Left colon (tissue), 2 donors: ENCODE results near the gene HS1BP3. TPM values are rescaled to one million over a fixed set of nuclear protein-coding genes. Genes with fewer than 3 reads are reported as not detected.

Experiments used
- ATAC-seq: fragments of 200-7000 bp; cut with Tn5 transposase; one replicate; pipeline ENCODE4 v1.9.1; 2020; ENCODE audit warnings: mild to moderate bottlenecking, moderate library complexity
- DNase-seq, 2 donors: peaks; one replicate each; pipeline ENCODE4 v3.0.0-alpha.2; 2020
- intact Hi-C, 2 donors: fragments of 100-400 bp; cut with DNase I in 1 of 2; cut with micrococcal nuclease in 1 of 2; formaldehyde crosslinking; loops; one replicate each; pipeline versions ENCODE4 v1.11.2 to v1.14.0; 2022; cut with DNase I, micrococcal nuclease
- long read RNA-seq: library from polyadenylated mRNA; unstranded; transcript quantifications from one replicate; pipeline ENCODE4 v2.0.0, GENCODE V29; 2021
- total RNA-seq, 2 donors: library from RNA; stranded (reverse); fragmentation: NEBNext Ultra II Directional; extraction: Animal tissue kit (Norgen Biotek cat#: 25700); gene quantifications; one replicate each; pipeline ENCODE4 v1.2.1, GENCODE V29; 2021
- donor health status: DM: no; HTN: no; CAD: no.
- donor health status: DM: yes; HTN: yes; CAD: no.

HS1BP3 gene, protein sequence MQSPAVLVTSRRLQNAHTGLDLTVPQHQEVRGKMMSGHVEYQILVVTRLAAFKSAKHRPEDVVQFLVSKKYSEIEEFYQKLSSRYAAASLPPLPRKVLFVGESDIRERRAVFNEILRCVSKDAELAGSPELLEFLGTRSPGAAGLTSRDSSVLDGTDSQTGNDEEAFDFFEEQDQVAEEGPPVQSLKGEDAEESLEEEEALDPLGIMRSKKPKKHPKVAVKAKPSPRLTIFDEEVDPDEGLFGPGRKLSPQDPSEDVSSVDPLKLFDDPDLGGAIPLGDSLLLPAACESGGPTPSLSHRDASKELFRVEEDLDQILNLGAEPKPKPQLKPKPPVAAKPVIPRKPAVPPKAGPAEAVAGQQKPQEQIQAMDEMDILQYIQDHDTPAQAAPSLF
- total RNA-seq, result 10 to 100 TPM; 26.9 to 33.5 TPM
- long read RNA-seq, transcript HS1BP3-201 (7 exons, 2,370 nt), result major isoform, 12 of 23 reads
- long read RNA-seq, partial matches to known transcripts, result 2 of 23 reads
- long read RNA-seq, other reads (novel, unspliced or antisense), result 9 of 23 reads

DNA sequence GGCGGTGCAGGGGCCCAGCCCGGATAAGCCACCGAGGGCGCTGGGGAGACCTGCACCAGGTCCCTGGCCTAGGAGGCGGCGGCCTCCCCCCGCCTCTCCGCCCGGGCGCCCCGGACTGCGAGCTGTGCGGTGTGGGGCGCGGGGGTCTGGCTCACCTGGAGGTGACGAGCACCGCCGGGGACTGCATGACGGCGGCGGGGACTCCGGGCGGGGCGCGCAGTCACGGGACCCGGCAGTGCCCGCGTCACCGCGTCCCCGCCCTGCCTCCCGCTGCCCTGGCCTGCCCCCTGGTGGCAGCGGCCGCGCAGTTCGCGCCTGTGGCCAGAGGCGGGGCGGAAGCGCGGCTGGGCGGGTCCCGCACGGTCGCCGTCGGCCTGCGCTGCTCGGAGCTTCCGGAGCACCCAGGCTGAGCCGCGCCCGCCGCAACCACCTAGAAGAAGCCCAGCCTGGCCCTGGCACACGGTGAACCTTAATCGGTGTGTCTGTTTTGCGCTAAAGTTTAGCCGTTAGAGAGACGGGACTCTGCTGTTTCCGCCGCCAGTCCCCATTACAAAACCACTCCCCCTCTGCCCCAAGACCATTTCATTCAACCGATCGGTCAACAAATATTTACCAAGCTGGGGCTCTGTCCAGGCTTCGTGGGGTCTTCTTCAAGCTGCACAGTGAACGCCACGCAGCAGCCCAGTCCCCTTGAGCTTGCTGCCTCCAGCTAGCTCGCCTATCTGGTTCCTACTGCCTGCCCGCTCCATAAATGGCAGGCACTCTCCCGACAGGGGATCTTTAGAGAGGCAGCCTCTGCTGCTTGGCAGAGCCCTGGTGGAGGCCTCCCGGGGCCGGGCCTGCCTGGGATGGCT lies at the start of gene HS1BP3:
Gene HS1BP3, minus strand, starts transcription at position 222 of the 854 bp plus-strand sequence. Its CDS starts 35 bp downstream, at position 187.
- intact Hi-C loops, result no loop called here
- peak; percentile 83 to 93 for DNase-seq
- ATAC-seq, result peak; percentile 91

- ATAC-seq (no peak), DNase-seq (no peak)
- intact Hi-C loops, result no loop called here
These were observed 48.2 kb upstream of the HS1BP3 start for GRCh38 chr2:20698916-20699613.

GRCh38 chr2:20697322-20697934 lies 46.5 kb upstream of the HS1BP3 start:
- intact Hi-C loops, result no loop called here
- ATAC-seq, result no peak
- DNase-seq, result no peak

DNA sequence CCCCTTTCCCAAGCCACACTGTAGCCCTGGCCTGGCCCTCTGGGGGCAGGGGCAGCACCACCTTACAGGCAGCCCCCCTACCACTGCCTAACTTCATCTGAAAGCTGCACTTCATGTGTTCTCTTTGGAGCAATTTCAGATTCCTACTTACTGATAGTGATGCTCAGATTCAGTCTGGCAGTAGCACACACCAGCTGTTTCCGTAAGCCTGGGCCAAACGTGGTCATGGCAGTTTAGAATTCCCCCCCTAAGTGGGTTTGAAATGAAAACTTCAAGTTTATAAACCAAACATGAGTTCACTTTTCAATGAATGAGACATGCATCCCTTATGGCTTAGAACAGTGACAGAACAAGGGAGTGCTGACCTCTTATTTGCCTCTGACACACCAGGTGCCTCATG lies 45.5 kb upstream of the HS1BP3 start:
- intact Hi-C loops, result no loop called here
- DNase-seq (no peak), ATAC-seq (no peak)

DNA sequence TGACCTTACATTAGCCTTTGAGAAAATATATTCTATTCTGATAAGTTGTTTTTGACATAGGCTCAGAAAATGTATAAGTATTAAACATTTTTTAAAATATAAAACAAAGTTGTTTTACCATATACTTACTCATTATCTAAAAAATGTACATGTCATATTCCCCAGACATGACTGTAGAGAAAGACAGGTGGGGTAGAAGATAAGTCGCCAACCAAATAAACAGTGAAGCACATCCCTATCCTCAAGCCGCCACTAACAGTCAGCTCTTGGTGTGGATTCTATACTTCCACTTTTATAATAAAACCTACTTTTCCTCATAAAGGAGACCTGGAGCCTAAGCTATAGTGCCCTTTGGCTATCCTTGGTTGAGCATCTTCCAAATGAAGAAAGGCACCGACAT lies 42.4 kb upstream of the HS1BP3 start:
- DNase-seq (no peak), ATAC-seq (no peak)
- intact Hi-C loops, result no loop called here

- no peak for DNase-seq
- ATAC-seq, result no peak
- intact Hi-C loops, result no loop called here
These were observed 41.2 kb upstream of the HS1BP3 start for GRCh38 chr2:20692081-20692480.

GRCh38 chr2:20691076-20691734 lies 40.3 kb upstream of the HS1BP3 start:
- DNase-seq (no peak), ATAC-seq (peak; percentile 65)
- intact Hi-C loops, result no loop called here

DNA sequence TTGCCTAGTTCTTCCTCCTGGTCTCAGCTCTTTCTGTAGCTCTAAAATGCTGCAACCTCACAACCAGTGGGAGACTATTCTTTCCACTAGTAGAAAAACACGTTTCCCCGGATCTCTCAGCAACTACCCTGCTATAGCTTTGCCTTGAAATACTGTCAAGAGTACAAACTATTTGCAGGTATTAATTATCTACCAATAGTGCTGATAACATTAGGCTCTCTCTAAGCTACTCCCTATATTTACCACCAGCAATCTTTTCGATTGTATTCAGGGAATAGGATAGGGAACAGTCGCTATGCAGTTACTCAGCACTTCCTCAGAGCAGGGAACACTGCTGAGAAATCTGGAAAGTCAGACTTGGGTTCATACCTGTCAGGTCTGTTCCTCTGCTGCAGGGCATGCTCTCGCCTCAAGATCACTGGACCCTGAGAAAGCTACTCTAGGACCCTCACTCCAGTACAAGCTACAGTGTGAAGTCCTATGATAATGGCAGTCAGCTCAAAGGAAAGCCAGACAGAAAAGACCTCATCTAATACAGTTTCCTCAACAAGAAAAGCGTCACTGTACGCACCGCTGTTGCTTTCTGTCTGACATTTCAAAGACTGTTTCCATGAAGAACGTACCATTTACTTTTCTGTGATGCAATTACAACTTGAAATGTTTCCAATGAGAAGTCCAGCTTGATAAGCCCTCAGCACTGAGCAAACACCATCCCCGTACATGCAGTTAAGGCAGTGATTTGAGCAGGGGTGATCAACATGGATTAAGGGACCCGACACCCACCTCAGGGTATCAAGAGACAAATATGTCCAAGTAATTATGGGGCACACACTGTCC lies 38.7 kb upstream of the HS1BP3 start:
- ATAC-seq, result peak; percentile 70
- no peak for DNase-seq
- intact Hi-C loops, result no loop called here

- no peak for DNase-seq
- intact Hi-C loops, result no loop called here
- no peak for ATAC-seq
These were observed 36.4 kb upstream of the HS1BP3 start for GRCh38 chr2:20687260-20687832.

DNA sequence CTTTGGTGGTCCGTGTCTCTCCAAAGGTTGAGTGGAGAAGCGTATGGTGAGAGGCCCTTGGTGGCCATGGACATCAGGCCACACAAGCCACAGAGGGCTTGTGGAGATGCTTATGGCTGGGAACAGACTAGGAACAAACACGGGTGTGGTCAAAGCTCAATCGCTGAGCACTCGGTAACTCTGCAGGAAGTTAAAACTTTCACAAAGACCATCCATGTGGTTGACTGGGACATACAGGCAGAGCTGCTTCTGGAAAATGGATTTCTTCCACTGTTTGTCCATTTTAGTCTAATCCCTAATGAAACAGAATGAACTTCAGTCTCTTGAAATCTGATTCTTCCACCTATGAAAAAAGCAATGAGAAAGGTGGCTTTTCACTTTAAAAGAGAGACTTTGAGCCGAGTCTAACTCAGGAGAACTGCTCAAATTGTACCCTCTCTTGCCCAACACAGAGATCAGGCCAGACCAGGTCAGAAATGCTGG lies 33.7 kb upstream of the HS1BP3 start:
- DNase-seq, result no peak
- ATAC-seq, result peak; percentile 63
- intact Hi-C loops, result no loop called here

DNA sequence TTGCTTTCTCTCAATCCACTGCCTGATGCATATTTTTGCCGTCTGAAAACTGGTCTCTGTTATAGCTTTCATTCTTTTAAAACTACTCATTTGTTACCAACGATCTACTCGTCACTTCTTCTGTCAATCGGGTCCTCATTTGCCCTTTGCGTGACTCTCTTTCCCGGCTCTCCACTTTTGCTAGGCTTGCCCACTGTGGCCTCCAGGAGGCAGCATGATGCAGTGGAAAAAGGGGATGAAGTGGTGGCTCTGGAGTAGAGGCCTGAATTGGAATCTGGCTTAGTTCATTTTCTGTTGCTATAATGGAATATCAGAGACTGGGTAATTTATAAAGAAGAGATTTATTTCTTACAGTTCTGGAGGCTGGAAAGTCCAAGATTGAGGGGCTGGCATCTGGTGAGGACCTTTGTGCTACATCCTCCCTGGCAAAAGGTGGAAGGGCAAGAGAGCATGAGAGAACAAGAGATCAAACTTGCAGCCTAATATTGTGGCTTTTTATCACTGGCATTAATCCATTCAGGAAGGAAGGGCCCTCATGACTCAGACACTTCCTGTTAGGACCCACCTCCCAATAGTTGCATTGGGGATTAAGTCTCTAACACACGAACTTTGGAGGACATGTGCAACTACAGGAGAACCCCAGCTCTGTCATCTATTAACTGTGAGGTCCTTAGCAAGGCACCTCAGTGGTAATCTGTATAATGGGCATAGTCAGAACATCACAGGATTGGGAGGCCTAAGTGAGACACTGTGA lies 31.4 kb upstream of the HS1BP3 start:
- no peak for DNase-seq
- peak; percentile 66 for ATAC-seq
- intact Hi-C loops, result no loop called here

DNA sequence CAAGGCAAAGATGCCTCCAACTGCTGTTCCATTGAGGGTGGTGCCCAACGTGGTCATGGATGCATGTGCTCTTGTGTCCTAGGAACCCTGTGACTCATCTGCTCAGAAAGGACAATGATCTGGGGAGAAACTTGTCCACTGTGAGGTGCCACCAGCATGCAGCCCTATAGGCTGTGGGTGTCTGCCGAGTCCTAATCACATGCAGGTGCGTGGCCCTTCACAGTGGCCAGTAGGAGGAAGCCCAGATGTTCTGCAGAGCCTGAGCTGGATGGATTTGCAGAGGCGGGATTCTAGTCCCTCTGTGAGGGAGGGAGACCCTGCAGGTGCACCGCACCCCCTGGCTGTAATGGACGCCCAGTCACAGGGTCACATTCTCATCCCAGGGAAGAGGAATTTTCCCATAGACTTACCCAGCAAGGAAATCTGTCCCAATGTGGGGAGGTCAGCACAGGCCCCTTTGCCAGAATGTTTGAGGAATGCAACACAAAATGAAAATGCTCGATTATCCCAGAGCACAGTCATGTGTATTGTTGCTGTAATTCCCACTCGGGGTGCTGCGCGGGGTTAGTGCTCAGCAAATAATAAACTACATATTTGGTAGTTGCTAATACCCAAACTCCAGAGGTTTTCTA lies 30.0 kb upstream of the HS1BP3 start:
- DNase-seq, result no peak
- ATAC-seq, result no peak
- intact Hi-C loops, result no loop called here

DNA sequence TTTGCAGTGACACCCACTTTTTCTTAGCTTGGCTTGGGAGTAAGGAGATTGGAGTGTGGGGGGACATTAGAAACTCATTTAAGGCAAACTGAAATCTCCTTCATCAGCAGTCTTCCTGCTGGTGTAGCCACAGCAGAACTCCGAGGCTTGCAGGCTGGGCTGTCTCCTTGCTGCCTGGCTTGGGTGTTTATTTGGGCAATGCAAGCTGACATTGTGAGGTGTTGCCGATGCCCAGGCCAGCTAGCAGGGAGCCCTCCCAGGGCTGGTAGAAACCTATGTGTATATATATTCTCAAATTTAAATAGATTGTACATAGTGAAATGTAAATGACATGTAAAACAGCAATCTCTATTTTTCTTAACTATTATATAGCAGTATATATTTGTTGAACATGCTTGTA lies 27.9 kb upstream of the HS1BP3 start:
- ATAC-seq (no peak), DNase-seq (no peak)
- intact Hi-C loops, result no loop called here

- no peak for ATAC-seq
- intact Hi-C loops, result no loop called here
- DNase-seq, result no peak
These were observed 27.1 kb upstream of the HS1BP3 start for GRCh38 chr2:20678086-20678395.

DNA sequence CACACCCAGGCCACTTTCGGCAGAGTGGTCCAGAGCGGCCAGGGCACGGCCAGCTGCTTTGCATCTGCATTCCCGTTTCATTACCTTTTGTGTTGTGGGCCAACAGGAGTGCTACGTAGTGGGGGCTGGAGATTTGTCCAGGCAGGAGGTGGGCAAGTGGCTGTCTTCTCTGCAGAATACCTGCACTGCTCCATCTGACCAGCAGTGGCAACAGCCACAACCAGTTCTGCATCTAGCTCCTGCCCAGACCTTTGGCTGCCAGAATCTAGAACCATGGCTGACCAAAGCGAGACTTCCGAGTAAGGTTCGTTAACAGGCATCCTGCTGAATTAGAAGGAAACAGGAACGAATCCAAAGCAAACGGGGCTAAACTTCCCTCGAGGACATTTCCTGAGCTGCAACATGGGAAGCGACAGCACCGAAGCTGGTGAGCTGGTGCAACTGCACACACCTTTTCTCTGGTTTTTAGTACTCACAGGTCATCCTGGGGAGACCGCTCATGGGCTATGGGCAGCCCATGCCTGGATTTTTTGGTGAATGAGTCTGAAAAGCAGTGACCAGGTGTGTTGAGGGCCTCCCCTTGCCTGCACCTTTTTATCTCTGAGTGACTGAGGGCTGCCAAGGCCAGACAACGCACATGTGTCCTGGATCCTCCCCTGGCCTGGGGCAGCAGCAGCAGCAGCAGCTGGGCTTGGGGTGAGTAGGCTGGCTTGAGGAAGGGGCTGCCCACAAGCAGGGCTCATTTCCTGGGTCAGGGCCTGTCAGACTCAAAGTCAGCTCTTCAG lies 26.6 kb upstream of the HS1BP3 start:
- ATAC-seq, result no peak
- no peak for DNase-seq
- intact Hi-C loops, result no loop called here
